GM21737 (cell line): ENCODE data around the gene TMEM35B.
"Not testable (repeated sequence)": the region's sequence is repeated elsewhere in the genome, so short reads cannot be mapped to it uniquely, and the experiment has no call there.

ENCODE experiments used
- ATAC-seq: cut with Tn5 transposase; IDR thresholded peaks from one replicate; pipeline ENCODE4 v1.9.1; 2021; ENCODE audit warnings: mild to moderate bottlenecking, moderate library complexity; ENCODE audit not compliant: unreplicated experiment

TMEM35B gene

DNA sequence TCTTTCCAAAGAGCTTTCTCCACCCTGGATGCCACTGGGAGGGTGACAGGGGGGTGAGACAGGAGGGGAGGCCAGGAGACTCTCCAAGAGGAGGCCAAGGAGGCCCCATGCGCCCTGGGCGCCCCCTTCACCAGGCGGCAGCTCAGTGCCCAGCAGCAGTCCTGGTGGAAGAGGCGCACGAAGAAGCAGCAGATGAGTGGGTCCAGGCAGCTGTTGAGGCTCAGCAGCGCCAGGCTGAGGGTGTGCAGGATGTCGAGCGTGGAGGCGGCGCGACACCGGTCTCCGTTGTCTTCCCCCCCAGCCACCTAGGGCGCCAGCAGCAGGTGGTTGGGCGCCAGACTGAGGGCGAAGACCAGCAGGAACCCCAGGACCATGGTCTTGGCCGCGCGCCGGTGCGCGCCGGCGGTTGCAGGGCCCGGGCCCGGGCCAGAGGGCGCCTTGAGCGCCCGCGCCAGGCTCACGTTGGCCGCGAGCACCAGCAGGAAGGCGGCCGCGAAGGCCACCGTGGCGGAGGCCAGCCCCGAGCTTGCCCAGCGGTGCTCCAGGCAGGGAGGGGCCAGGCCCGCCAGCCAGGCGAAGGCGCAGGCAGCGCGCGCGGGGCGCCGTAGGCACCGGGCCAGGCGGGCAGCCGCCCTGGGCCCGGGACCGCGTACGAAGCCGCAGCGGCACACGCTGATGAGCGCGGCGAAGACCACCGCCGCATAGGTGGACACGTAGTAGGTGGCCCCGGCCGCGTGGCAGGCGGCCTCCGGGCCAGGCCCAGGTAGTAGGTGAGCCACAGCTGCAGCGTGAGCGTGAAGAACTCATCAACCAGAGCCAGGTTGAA lies 8.6 kb downstream of the TMEM35B start:
- ATAC-seq = no peak

DNA sequence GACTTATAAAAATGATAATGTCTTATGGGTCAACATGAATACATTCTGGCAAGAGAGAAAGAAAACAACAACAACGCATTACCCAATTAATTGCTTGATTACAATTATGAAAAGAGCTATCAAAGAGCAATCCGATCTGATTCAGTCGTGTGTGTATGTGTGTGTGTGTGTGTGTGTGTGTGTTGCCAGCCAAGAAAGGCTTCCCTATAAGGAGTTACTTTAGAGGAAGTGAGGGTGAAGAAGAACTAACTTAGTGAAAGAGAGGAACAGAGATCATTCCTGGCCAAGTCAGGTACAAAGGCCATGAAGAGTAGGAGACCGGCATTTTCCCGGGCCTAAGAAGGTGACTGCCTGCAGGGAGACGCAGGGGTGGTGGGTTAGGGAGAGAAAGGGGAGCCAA lies 9.4 kb downstream of the TMEM35B start:
- ATAC-seq = no peak

DNA sequence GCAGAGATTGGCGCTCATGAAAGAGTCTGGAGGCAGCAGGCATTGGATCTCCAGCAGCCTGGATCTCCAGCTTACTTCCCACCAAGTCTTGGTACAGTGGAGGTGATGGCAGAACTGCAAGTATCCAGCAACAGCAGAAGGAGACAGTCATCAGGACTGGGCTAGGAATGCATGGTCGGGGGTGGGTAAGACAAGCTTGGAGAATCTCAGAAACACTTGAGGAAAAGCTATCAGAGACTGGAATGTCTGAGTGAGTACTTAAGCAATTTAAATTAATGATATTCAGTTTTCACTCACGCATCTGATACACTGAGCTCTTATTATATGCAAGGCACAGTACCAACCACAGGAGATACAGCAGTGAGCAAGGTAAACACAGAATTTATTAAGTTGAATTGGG lies 9.8 kb downstream of the TMEM35B start:
- no peak for ATAC-seq

DNA sequence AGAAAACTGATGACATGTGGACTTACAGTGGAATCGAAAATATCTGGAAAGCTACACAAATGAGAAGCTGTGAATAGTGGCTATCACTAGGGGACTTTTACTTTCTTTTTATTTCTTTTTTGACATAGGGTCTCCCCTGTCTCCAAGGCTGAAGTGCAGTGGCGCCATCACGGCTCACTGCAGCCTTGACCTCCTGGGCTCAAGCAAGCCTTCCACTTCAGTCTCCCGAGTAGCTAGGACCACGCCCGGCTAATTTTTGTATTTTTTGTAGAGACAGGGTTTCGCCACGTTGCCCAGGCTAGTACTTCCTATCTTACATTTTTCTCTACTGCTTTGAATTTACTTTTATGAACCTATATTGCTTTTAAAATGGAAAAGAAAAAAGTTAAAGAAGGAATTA lies 10.5 kb downstream of the TMEM35B start:
- no peak for ATAC-seq

DNA sequence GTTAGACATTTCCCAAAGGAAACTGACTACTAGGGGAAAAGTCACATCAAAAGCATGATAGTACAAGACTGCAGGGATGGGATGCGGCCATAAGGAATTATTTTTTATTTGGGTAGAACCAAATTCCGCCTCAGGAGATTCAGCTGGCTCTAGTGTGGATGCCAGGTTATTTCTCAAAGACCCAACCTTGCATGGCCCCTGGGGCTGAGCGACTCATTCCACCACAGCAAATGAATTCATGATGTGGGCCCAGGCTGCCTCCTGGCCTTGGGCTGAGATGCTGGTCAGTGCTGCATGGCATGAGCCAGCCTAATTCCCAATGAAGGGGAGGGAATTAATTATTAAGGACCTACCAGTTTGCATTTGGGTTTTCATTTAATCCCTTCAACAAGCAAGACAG lies 11.8 kb downstream of the TMEM35B start:
- no peak for ATAC-seq

DNA sequence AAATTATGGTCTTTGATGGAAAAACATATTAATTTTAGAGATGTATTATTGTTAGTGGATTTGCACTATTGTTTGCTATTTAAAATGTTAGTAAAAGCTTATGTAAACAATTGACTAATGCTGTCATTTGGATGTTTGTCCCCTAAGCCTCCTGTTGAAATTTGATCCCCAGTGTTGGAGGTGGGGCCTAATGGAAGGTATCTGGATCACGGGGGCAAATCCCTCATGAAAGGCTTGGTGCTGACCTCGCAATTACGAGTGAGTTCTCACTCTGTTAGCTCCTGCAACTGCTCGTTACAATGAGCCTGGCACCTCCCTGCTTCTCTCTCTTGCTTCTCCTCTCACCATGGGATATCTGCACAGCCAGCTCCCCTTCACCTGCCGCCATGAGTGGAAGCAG lies 14.3 kb downstream of the TMEM35B start:
- no peak for ATAC-seq

DNA sequence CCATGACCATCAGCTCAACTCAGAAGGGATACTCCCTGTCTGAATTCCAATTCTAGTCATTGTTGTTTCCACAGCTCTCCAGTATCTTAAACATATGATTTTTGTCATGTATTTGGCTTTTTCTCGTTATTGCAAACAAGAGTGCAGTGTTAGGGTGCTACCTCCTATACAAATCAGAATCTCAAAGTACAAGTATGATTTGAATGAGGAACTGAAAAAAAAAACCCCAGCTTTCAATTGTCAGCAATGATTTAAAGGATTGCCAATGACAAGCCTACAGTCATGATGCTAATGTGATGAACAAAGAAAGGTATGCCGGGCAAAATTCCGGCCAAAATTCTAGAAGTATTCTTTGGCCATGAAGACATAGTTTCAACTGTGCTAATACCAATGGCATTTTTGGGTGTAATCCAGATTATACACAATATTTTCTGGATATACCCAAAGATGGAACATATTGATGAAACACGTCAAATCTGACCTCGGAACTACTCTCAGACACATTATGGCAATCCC lies 14.9 kb downstream of the TMEM35B start:
- ATAC-seq = no peak

DNA sequence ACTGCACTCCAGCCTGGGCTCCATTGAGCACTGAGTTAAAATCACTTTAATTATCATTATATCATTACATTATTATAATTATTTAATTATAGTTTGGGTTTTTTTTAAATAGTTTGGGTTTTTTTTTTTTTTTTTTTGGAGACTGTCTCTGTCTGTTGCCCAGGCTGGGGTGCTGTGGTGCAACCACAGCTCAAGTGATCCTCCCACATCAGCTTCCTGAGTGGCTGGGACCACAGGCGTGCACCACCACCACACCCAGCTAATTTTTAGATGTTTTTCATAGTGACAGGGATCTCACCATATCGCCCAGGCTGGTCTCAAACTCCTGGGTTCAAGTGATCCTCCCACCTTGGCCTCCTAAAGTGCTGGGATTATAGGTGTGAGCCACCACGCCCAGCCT lies 16.9 kb downstream of the TMEM35B start:
- not testable (repeated sequence) for ATAC-seq

DNA sequence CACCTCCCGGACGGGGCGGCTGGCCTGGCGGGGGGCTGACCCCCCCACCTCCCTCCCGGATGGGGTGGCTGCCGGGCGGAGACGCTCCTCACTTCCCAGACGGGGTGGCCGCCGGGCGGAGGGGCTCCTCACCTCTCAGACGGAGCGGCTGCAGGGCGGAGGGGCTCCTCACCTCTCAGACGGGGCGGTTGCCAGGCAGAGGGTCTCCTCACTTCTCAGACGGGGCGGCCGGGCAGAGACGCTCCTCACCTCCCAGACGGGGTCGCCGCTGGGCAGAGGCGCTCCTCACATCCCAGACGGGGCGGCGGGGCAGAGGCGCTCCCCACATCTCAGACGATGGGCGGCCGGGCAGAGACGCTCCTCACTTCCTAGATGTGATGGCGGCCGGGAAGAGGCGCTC lies 17.5 kb downstream of the TMEM35B start:
- not testable (repeated sequence) for ATAC-seq

DNA sequence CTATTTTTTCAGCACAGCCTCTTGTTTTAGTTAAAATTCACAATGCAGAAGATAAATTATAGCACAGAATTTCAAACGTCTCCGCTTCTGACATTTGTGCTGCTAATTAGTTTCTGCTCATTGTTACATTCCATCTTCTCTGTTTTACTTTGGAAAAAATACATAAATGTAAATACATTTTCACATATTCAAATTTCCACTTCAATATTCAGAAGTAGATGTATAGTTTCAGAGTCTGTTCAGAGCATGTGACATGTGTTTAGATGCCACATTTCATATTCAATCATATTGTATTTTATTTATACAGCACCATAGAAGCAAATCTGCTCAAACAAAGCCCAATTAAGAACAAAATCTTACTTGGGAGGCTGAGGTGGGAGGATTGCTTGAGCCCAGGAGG lies 19.6 kb downstream of the TMEM35B start:
- no peak for ATAC-seq

DNA sequence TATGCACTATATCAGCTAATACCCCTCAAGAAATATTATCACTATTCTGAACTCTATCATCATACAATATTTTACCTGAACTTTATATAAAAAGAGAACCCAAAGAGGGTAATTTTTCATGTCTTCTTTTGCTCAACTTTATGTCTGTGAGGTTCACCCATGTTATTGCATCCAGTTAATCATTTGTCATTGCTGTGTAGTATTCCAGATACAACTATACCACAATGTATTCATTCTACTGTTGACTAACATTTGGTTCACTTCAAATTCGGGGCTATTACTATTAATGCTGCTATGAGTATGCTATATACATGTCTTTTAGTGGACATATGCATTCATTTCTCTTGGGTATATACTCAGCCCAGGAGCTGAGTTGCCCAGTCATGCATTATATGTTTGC lies 34.7 kb downstream of the TMEM35B start:
- no peak for ATAC-seq

DNA sequence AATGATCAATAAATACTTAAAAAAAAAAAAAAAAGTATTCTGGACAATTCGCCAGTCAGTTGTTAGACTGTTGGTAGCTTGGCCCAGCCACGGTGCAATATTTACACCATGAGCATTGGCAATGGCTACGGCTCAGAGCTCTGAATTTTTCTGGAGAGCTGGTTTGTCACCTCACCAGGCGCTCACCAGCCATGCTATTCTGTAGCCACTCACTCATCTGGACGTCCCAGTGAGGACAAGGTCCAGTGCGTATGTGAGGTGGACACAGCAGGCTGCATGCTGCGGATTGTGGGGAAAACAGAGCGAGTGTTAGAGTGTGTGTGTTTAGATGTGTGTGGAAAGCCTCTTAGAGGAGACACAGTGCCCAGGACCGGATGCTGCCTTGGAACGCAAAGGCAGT lies 36.4 kb downstream of the TMEM35B start:
- ATAC-seq = not testable (repeated sequence)

DNA sequence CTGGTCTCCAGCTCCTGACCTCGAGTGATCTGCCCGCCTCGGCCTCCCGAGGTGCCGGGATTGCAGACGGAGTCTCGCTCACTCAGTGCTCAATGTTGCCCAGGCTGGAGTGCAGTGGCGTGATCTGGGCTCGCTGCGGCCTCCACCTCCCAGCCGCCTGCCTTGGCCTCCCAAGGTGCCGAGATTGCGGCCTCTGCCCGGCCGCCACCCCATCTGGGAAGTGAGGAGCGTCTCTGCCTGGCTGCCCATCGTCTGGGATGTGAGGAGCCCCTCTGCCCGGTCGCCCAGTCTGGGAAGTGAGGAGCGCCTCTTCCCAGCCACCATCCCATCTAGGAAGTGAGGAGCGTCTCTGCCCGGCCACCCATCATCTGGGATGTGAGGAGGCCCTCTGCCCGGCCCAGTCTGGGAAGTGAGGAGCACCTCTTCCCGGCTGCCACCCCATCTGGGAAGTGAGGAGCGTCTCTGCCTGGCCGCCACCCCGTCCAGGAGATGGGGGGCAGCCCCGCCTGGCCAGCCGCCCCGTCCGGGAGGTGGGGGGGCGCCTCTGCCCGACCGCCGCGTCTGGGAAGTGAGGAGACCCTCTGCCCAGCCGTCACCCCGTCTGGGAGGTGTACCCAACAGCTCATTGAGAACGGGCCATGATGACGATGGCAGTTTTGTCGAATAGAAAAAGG lies 37.4 kb downstream of the TMEM35B start:
- ATAC-seq = not testable (repeated sequence)

DNA sequence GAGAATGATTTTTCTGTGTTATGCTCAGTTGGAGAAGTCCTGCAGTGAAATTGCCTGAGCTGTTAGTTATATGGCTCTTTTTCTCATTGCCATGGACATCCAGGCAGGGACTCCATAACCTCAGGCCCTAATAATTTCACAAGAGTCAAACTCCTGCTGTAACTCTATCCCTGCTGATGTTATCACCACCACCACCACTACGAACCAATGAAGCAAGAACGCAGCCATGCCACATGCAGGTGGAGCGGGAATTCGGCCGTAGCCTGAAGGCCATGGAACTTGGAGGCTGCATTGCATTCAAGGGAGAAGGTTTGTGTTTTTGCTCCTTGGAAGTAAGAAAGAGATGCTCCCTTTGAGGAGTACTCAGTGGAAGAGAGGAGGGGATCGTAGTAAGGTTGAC lies 38.9 kb downstream of the TMEM35B start:
- ATAC-seq = no peak

DNA sequence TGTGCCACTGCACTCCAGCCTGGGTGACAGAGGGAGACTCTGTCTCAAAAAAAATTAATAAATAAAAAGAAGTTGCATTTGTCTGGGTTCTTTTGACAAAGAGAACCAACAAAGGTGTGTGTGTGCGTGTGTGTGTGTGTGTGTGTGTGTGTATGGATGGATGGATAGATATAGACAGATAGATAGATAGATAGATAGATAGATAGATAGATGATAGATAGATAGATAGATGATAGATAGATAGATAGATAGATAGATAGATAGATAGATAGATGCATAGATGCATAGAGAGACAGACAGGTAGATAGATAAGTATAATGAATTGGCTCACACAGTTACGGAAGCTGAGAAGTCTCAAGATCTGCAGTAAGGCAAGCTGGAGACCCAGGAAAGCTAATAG lies 43.3 kb downstream of the TMEM35B start:
- not testable (repeated sequence) for ATAC-seq
